ENCODE measurements around the gene SMIM9. TPM values are rescaled to one million over a fixed set of nuclear protein-coding genes. Genes with fewer than 3 reads are reported as not detected.

SMIM9 gene
- total RNA-seq, 1 donor from 2014 or later, result not detected

GRCh38 chrX:154795016-154795415, 39.4 kb downstream of the SMIM9 start:
- Mint-ChIP-seq H3K9me3 (no peaks in the 10 kb centered on the region), H3K27ac (ENCODE audit: unreplicated experiment) (no peak overlapping the region), H3K27me3 (ENCODE audit: low read depth) (peaks cover 40% of the 10 kb centered on the region), H3K4me3 (no peak overlapping the region), H3K36me3 (ENCODE audit: low read depth) (no peaks in the 10 kb centered on the region), H3K4me1 (peaks cover 14% of the 10 kb centered on the region)
- no peak for TF ChIP-seq CTCF (conservative IDR thresholded peaks at IDR 0.05)
- no peak for DNase-seq (ENCODE audit: low read depth, low spot score)

GRCh38 chrX:154793084-154793795, 41.2 kb downstream of the SMIM9 start:
- no peak for TF ChIP-seq CTCF (conservative IDR thresholded peaks at IDR 0.05)
- H3K27me3 Mint-ChIP-seq (ENCODE audit: low read depth), result peaks cover 49% of the 10 kb centered on the region
- H3K4me1 Mint-ChIP-seq, result peaks cover under 1% of the 10 kb centered on the region
- peaks cover 7% of the 10 kb centered on the region for H3K9me3 Mint-ChIP-seq
- no peak overlapping the region for H3K4me3 Mint-ChIP-seq
- no peak for DNase-seq (ENCODE audit: low read depth, low spot score)
- no peak overlapping the region for H3K27ac Mint-ChIP-seq (ENCODE audit: unreplicated experiment)
- peaks cover 2% of the 10 kb centered on the region for H3K36me3 Mint-ChIP-seq (ENCODE audit: low read depth)

- H3K4me1 Mint-ChIP-seq, result no peaks in the 10 kb centered on the region
- no peak overlapping the region for H3K27ac Mint-ChIP-seq (ENCODE audit: unreplicated experiment)
- no peak overlapping the region for H3K4me3 Mint-ChIP-seq
- no peak for TF ChIP-seq CTCF (conservative IDR thresholded peaks at IDR 0.05)
- H3K9me3 Mint-ChIP-seq, result peaks cover 7% of the 10 kb centered on the region
- H3K36me3 Mint-ChIP-seq (ENCODE audit: low read depth), result peaks cover 4% of the 10 kb centered on the region
- peaks cover 57% of the 10 kb centered on the region for H3K27me3 Mint-ChIP-seq (ENCODE audit: low read depth)
- DNase-seq (ENCODE audit: low read depth, low spot score), result no peak
Observed at GRCh38 chrX:154791939-154792338, 42.5 kb downstream of the SMIM9 start.

GRCh38 chrX:154791467-154791866, 43.0 kb downstream of the SMIM9 start:
- H3K27me3 Mint-ChIP-seq (ENCODE audit: low read depth), result peaks cover 54% of the 10 kb centered on the region
- TF ChIP-seq CTCF (conservative IDR thresholded peaks at IDR 0.05), result no peak
- no peak overlapping the region for H3K27ac Mint-ChIP-seq (ENCODE audit: unreplicated experiment)
- no peaks in the 10 kb centered on the region for H3K4me1 Mint-ChIP-seq
- H3K4me3 Mint-ChIP-seq, result no peak overlapping the region
- DNase-seq (ENCODE audit: low read depth, low spot score), result no peak
- H3K9me3 Mint-ChIP-seq, result peaks cover 7% of the 10 kb centered on the region
- H3K36me3 Mint-ChIP-seq (ENCODE audit: low read depth), result peaks cover 4% of the 10 kb centered on the region

- Mint-ChIP-seq H3K4me1 (no peaks in the 10 kb centered on the region), H3K9me3 (peaks cover 13% of the 10 kb centered on the region), H3K27me3 (ENCODE audit: low read depth) (peaks cover 40% of the 10 kb centered on the region), H3K4me3 (no peak overlapping the region), H3K36me3 (ENCODE audit: low read depth) (peaks cover 13% of the 10 kb centered on the region), H3K27ac (ENCODE audit: unreplicated experiment) (no peak overlapping the region)
- no peak for TF ChIP-seq CTCF (conservative IDR thresholded peaks at IDR 0.05)
- no peak for DNase-seq (ENCODE audit: low read depth, low spot score)
Observed at GRCh38 chrX:154785716-154786115, 48.7 kb downstream of the SMIM9 start.
